HepG2 (cell line): Measurements from ENCODE around the gene GPN1. TPM values are rescaled to one million over a fixed set of nuclear protein-coding genes. Genes with fewer than 3 reads are reported as not detected.

Experiments used
- ARID2 ChIP-seq: sonication (generic); formaldehyde crosslinking; IDR thresholded peaks from 2 replicates; pipeline ENCODE4 v1.8.1; 2022; ENCODE audit warnings: mild to moderate bottlenecking, missing genetic modification reagents, borderline replicate concordance
- FLYWCH1 ChIP-seq: sonication (generic); formaldehyde crosslinking; IDR thresholded peaks from 2 replicates; pipeline ENCODE4 v1.8.1; 2023; ENCODE audit warnings: mild to moderate bottlenecking, missing genetic modification reagents
- HIC2 ChIP-seq: sonication (generic); formaldehyde crosslinking; IDR thresholded peaks from 2 replicates; pipeline ENCODE4 v1.9.0; 2022; ENCODE audit warnings: low read depth, missing genetic modification reagents
- HNRNPLL ChIP-seq: fragments of 200-400 bp; formaldehyde crosslinking; IDR thresholded peaks from 2 replicates; pipeline ENCODE4 v1.6.1; 2017; ENCODE audit warnings: mild to moderate bottlenecking, low read depth, low read length; ENCODE audit not compliant: poor library complexity, severe bottlenecking
- MTA1 ChIP-seq: sonication (generic); formaldehyde crosslinking; IDR thresholded peaks from 2 replicates; pipeline ENCODE4 v1.4.0; 2020; ENCODE audit warnings: missing genetic modification reagents, mild to moderate bottlenecking, borderline replicate concordance
- PLRG1 ChIP-seq: fragments of 450-650 bp; conservative IDR thresholded peaks from 2 replicates; pipeline ENCODE4 v1.6.1; 2016
- SMAD1 ChIP-seq: sonication (generic); formaldehyde crosslinking; IDR thresholded peaks from 2 replicates; pipeline ENCODE4 v1.4.0; 2020; ENCODE audit warnings: missing genetic modification reagents, low read depth, mild to moderate bottlenecking, borderline replicate concordance
- XBP1 ChIP-seq: sonication (generic); formaldehyde crosslinking; IDR thresholded peaks from 2 replicates; pipeline ENCODE4 v1.5.0; 2020; ENCODE audit warnings: missing genetic modification reagents
- ZNF124 ChIP-seq: sonication (generic); formaldehyde crosslinking; IDR thresholded peaks from 2 replicates; pipeline ENCODE4 v1.4.0; 2020; ENCODE audit warnings: missing genetic modification reagents
- ZNF20 ChIP-seq: sonication (generic); formaldehyde crosslinking; IDR thresholded peaks from 2 replicates; pipeline ENCODE4 v1.4.0; 2020; ENCODE audit warnings: mild to moderate bottlenecking, moderate library complexity, missing genetic modification reagents
- ZNF354B ChIP-seq: sonication (generic); formaldehyde crosslinking; IDR thresholded peaks from 2 replicates; pipeline ENCODE4 v1.8.0; 2022; ENCODE audit warnings: mild to moderate bottlenecking, missing genetic modification reagents
- ZNF569 ChIP-seq: sonication (generic); formaldehyde crosslinking; IDR thresholded peaks from 2 replicates; pipeline ENCODE4 v1.5.0; 2020; ENCODE audit warnings: mild to moderate bottlenecking, missing genetic modification reagents, moderate library complexity, borderline replicate concordance
- ZNF777 ChIP-seq: sonication (generic); formaldehyde crosslinking; IDR thresholded peaks from 2 replicates; pipeline ENCODE4 v1.4.0; 2020; ENCODE audit warnings: missing genetic modification reagents
- polyA plus RNA-seq, 8 experiments: library from polyadenylated mRNA; depleted of rRNA in 3 of 8; stranded (reverse) in 7 of 8; unstranded in 1 of 8; fragments of >200 nt; fragmentation: Illumina TruSeq in 4 of 8; extraction: Trizol in 4 of 8; gene quantifications; 2 replicates each; pipeline versions ENCODE4 v1.2.1 to v1.2.3, GENCODE V29; 2011 to 2016; ENCODE audit warnings: low read depth in 4 of 8, missing spikeins in 1 of 8, mixed read lengths in 1 of 8; ENCODE audit not compliant: insufficient read depth in 1 of 8
- total RNA-seq, 5 experiments: library from RNA; depleted of rRNA; stranded (reverse); fragments of >200 nt; fragmentation: Illumina TruSeq; extraction: Trizol; gene quantifications; 2 replicates each; pipeline ENCODE4 v1.2.3, GENCODE V29; 2016; ENCODE audit warnings: low read depth in 1 of 5
- TF ChIP-seq, protein P1 (sequence below): sonication (generic); formaldehyde crosslinking; IDR thresholded peaks from 2 replicates; pipeline ENCODE4 v1.9.0; 2021; ENCODE audit warnings: mild to moderate bottlenecking, missing genetic modification reagents
- TF ChIP-seq, protein P2 (sequence below): sonication (generic); formaldehyde crosslinking; IDR thresholded peaks from 2 replicates; pipeline ENCODE4 v1.4.0; 2020; ENCODE audit warnings: mild to moderate bottlenecking, missing genetic modification reagents
- TF ChIP-seq, protein P3 (sequence below): sonication (generic); formaldehyde crosslinking; IDR thresholded peaks from 2 replicates; pipeline ENCODE4 v1.9.0; 2022; ENCODE audit warnings: missing genetic modification reagents, mild to moderate bottlenecking, borderline replicate concordance
- TF ChIP-seq, protein P4 (sequence below): sonication (generic); formaldehyde crosslinking; IDR thresholded peaks from 2 replicates; pipeline ENCODE4 v1.5.1; 2020; ENCODE audit warnings: missing genetic modification reagents, mild to moderate bottlenecking, borderline replicate concordance

GPN1 gene
- total and polyA plus RNA-seq, 2 of the 13 experiments (the other 11 are each of a cell fraction or from before 2014, with no cell fraction given), result 54.5 to 62.7 TPM

DNA sequence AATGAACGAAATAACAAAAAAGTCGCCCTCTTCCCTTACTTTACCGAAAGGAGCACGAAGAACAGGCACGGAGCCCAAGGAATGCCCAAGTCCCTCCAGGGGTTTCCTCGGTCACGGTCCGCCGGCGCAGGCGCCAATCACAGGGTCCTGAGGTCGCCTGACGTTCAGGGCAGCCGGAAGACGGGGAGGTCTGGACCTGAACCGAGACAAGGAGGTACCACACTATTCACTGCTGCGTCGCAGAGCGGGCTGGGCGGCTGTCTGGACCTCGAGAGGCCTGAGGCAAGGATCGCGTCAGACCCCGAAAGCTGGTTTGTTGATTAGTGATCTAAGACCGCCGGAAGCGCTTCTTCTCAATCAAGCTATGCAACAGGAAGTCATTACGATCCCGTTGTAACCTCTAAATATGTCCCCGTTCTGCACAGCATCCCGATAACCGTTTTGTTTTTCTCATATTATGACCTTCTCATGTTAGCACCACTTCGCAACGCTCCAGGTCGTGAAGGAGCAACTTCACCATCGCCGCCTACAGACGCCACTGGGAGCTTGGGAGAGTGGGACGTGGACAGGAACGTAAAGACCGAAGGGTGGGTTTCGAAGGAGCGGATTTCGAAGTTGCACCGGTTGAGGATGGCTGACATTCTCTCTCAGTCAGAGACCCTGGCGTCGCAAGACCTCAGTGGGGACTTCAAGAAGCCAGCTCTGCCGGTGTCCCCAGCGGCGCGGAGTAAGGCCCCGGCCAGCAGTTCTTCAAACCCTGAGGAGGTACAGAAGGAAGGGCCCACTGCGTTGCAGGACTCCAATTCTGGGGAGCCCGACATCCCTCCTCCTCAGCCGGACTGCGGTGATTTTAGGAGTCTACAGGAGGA is 34.7 kb downstream of the GPN1 start, which contains the start of the genes SLC4A1AP and SUPT7L (continued):
- TF ChIP-seq ARID2 (CRISPR knock-in tag), result no peak; the same call in 1 of the 2 replicates
- TF ChIP-seq HIC2 (CRISPR knock-in tag), result peak; percentile 37; the same call in 1 of the 2 replicates
- peak; percentile 41 for TF ChIP-seq HNRNPLL
- TF ChIP-seq, protein P1, sequence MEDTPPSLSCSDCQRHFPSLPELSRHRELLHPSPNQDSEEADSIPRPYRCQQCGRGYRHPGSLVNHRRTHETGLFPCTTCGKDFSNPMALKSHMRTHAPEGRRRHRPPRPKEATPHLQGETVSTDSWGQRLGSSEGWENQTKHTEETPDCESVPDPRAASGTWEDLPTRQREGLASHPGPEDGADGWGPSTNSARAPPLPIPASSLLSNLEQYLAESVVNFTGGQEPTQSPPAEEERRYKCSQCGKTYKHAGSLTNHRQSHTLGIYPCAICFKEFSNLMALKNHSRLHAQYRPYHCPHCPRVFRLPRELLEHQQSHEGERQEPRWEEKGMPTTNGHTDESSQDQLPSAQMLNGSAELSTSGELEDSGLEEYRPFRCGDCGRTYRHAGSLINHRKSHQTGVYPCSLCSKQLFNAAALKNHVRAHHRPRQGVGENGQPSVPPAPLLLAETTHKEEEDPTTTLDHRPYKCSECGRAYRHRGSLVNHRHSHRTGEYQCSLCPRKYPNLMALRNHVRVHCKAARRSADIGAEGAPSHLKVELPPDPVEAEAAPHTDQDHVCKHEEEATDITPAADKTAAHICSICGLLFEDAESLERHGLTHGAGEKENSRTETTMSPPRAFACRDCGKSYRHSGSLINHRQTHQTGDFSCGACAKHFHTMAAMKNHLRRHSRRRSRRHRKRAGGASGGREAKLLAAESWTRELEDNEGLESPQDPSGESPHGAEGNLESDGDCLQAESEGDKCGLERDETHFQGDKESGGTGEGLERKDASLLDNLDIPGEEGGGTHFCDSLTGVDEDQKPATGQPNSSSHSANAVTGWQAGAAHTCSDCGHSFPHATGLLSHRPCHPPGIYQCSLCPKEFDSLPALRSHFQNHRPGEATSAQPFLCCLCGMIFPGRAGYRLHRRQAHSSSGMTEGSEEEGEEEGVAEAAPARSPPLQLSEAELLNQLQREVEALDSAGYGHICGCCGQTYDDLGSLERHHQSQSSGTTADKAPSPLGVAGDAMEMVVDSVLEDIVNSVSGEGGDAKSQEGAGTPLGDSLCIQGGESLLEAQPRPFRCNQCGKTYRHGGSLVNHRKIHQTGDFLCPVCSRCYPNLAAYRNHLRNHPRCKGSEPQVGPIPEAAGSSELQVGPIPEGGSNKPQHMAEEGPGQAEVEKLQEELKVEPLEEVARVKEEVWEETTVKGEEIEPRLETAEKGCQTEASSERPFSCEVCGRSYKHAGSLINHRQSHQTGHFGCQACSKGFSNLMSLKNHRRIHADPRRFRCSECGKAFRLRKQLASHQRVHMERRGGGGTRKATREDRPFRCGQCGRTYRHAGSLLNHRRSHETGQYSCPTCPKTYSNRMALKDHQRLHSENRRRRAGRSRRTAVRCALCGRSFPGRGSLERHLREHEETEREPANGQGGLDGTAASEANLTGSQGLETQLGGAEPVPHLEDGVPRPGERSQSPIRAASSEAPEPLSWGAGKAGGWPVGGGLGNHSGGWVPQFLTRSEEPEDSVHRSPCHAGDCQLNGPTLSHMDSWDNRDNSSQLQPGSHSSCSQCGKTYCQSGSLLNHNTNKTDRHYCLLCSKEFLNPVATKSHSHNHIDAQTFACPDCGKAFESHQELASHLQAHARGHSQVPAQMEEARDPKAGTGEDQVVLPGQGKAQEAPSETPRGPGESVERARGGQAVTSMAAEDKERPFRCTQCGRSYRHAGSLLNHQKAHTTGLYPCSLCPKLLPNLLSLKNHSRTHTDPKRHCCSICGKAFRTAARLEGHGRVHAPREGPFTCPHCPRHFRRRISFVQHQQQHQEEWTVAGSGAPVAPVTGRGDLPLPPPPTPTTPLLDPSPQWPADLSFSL (CRISPR knock-in tag), result no peak
- peak; percentile 81; the same call in 1 of the 2 replicates for TF ChIP-seq SMAD1 (CRISPR knock-in tag)
- TF ChIP-seq, protein P2, sequence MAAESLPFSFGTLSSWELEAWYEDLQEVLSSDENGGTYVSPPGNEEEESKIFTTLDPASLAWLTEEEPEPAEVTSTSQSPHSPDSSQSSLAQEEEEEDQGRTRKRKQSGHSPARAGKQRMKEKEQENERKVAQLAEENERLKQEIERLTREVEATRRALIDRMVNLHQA (CRISPR knock-in tag), result no peak
- TF ChIP-seq, protein P3, sequence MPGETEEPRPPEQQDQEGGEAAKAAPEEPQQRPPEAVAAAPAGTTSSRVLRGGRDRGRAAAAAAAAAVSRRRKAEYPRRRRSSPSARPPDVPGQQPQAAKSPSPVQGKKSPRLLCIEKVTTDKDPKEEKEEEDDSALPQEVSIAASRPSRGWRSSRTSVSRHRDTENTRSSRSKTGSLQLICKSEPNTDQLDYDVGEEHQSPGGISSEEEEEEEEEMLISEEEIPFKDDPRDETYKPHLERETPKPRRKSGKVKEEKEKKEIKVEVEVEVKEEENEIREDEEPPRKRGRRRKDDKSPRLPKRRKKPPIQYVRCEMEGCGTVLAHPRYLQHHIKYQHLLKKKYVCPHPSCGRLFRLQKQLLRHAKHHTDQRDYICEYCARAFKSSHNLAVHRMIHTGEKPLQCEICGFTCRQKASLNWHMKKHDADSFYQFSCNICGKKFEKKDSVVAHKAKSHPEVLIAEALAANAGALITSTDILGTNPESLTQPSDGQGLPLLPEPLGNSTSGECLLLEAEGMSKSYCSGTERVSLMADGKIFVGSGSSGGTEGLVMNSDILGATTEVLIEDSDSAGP (CRISPR knock-in tag), result peak; percentile 97
- TF ChIP-seq ZNF20 (CRISPR knock-in tag), result no peak
- peak; percentile 89 for TF ChIP-seq ZNF777 (CRISPR knock-in tag)
- TF ChIP-seq PLRG1, result no peak
- peak; percentile 87; the same call in 1 of the 2 replicates for TF ChIP-seq ZNF124 (CRISPR knock-in tag)
- TF ChIP-seq, protein P4, sequence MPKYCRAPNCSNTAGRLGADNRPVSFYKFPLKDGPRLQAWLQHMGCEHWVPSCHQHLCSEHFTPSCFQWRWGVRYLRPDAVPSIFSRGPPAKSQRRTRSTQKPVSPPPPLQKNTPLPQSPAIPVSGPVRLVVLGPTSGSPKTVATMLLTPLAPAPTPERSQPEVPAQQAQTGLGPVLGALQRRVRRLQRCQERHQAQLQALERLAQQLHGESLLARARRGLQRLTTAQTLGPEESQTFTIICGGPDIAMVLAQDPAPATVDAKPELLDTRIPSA, result 0 out of 2 replicates have a peak, but pooled peaks have one; percentile 73
- no peak; the same call in none of the 2 replicates for TF ChIP-seq XBP1 (CRISPR knock-in tag)
- TF ChIP-seq ZNF569 (CRISPR knock-in tag), result no peak
- TF ChIP-seq FLYWCH1 (CRISPR knock-in tag), result no peak
- TF ChIP-seq ZNF354B (CRISPR knock-in tag), result peak; percentile 98
- TF ChIP-seq MTA1 (CRISPR knock-in tag), result peak; percentile 55
